AG04450 (cell line): ENCODE data around the gene SETD3. TPM values are rescaled to one million over a fixed set of nuclear protein-coding genes. Genes with fewer than 3 reads are reported as not detected.

Experiments
- CTCF ChIA-PET: fragments of 300-600, 350-600 bp; formaldehyde crosslinking; extraction: SDS; loops from one replicate; lab custom pipeline; 2022; ENCODE audit warnings: antibody characterized with exemption, inconsistent platforms; lab: Charles Lee
- POLR2A ChIA-PET: fragments of 350-600 bp; formaldehyde crosslinking; extraction: SDS; loops from one replicate; lab custom pipeline; 2021; ENCODE audit warnings: antibody characterized with exemption, inconsistent platforms; lab: Yijun Ruan, JAX
- DNase-seq: peaks from one replicate; pipeline ENCODE4 v3.0.0-alpha.2; 2011; ENCODE audit warnings: low read depth, low spot score
- H3K27ac ChIP-seq: one replicate; pipeline ENCODE4 v1.5.1; 2012; ENCODE audit warnings: low read depth, low read length, control low read depth
- H3K27me3 ChIP-seq: one replicate; pipeline ENCODE4 v1.6.0; 2012; ENCODE audit warnings: low read length; ENCODE audit not compliant: control insufficient read depth, insufficient read depth
- H3K4me3 ChIP-seq: 2 replicates; pipeline ENCODE4 v1.5.1; 2011; ENCODE audit warnings: mild to moderate bottlenecking, low read depth, low read length, control low read depth
- H3K9me3 ChIP-seq: 2 replicates; pipeline ENCODE4 v1.5.1; 2012; ENCODE audit warnings: low read length; ENCODE audit not compliant: control insufficient read depth, insufficient read depth
- CTCF ChIP-seq: IDR thresholded peaks from 2 replicates; pipeline ENCODE4 v1.5.1; 2011; ENCODE audit warnings: low read depth, low read length, control low read depth, inconsistent platforms
- polyA plus RNA-seq: library from polyadenylated mRNA; depleted of rRNA; stranded (reverse); fragments of >200 nt; gene quantifications from 2 replicates; pipeline ENCODE4 v1.2.3, GENCODE V29; 2011

The SETD3 gene
- polyA plus RNA-seq, 1 experiment: 25.0 TPM

GRCh38 chr14:99461411-99462085 is 19.1 kb downstream of the SETD3 start:
- ChIA-PET CTCF (interaction anchor here (1.5 kb wide), 1 partner anchor 45 kb away, joined by 9 read pairs; no protein-coding TSS in a partner anchor), POLR2A (no interaction called here)
- Histone ChIP-seq H3K27me3 (no peaks in the 10 kb centered on the region), H3K27ac (no peak overlapping the region), H3K9me3 (no peaks in the 10 kb centered on the region), H3K4me3 (no peak overlapping the region)
- no peak for TF ChIP-seq CTCF
- no peak for DNase-seq

- Histone ChIP-seq H3K9me3 (no peaks in the 10 kb centered on the region), H3K27ac (no peak overlapping the region), H3K4me3 (no peak overlapping the region), H3K27me3 (no peaks in the 10 kb centered on the region)
- DNase-seq: no peak
- TF ChIP-seq CTCF: no peak
- ChIA-PET POLR2A (no interaction called here), CTCF (interaction anchor here (1.5 kb wide), 1 partner anchor 45 kb away, joined by 9 read pairs; no protein-coding TSS in a partner anchor)
Observed at GRCh38 chr14:99460793-99461192, 19.9 kb downstream of the SETD3 start.

- no peak for TF ChIP-seq CTCF
- Histone ChIP-seq H3K27me3 (no peaks in the 10 kb centered on the region), H3K27ac (no peak overlapping the region), H3K4me3 (no peak overlapping the region), H3K9me3 (no peaks in the 10 kb centered on the region)
- no peak for DNase-seq
- ChIA-PET POLR2A (no interaction called here), CTCF (no interaction called here)
Observed at GRCh38 chr14:99459481-99460100, 21.1 kb downstream of the SETD3 start.

GRCh38 chr14:99454246-99454645 is 26.4 kb downstream of the SETD3 start:
- Histone ChIP-seq H3K9me3 (no peaks in the 10 kb centered on the region), H3K4me3 (no peak overlapping the region), H3K27me3 (no peaks in the 10 kb centered on the region), H3K27ac (no peak overlapping the region)
- TF ChIP-seq CTCF: no peak
- ChIA-PET POLR2A (no interaction called here), CTCF (no interaction called here)
- DNase-seq: no peak

- Histone ChIP-seq H3K4me3 (no peak overlapping the region), H3K9me3 (no peaks in the 10 kb centered on the region), H3K27me3 (no peaks in the 10 kb centered on the region), H3K27ac (no peak overlapping the region)
- TF ChIP-seq CTCF: no peak
- ChIA-PET CTCF (no interaction called here), POLR2A (no interaction called here)
- no peak for DNase-seq
Observed at GRCh38 chr14:99452968-99453367, 27.7 kb downstream of the SETD3 start.
